ENCODE data around the gene KCTD7.
"Not testable (repeated sequence)": the region's sequence is repeated elsewhere in the genome, so short reads cannot be mapped to it uniquely, and the experiment has no call there.

- not testable (repeated sequence) for TF ChIP-seq CTCF, POLR2A (IDR thresholded peaks at IDR 0.05)
These were observed 7.4 kb downstream of the KCTD7 start for GRCh38 chr7:66635982-66636546.

Data from prostate gland (tissue), 2 donors.